Left colon (tissue), 2 donors: ENCODE measurements around the gene LIMS1. TPM values are rescaled to one million over a fixed set of nuclear protein-coding genes. Genes with fewer than 3 reads are reported as not detected.
"Not testable (repeated sequence)": the region's sequence is repeated elsewhere in the genome, so short reads cannot be mapped to it uniquely, and the experiment has no call there.

Source experiments
- ATAC-seq: fragments of 200-7000 bp; cut with Tn5 transposase; one replicate; pipeline ENCODE4 v1.9.1; 2020; ENCODE audit warnings: mild to moderate bottlenecking, moderate library complexity
- DNase-seq, 2 donors: peaks; one replicate each; pipeline ENCODE4 v3.0.0-alpha.2; 2020
- intact Hi-C, 2 donors: fragments of 100-400 bp; cut with DNase I in 1 of 2; cut with micrococcal nuclease in 1 of 2; formaldehyde crosslinking; loops; one replicate each; pipeline versions ENCODE4 v1.11.2 to v1.14.0; 2022; cut with DNase I, micrococcal nuclease
- total RNA-seq, 2 donors: library from RNA; stranded (reverse); fragmentation: NEBNext Ultra II Directional; extraction: Animal tissue kit (Norgen Biotek cat#: 25700); gene quantifications; one replicate each; pipeline ENCODE4 v1.2.1, GENCODE V29; 2021
- donor health status: DM: no; HTN: no; CAD: no.
- donor health status: DM: yes; HTN: yes; CAD: no.

LIMS1 gene
- total RNA-seq, 2 donors from 2014 or later, result 28.4 to 33.9 TPM

DNA sequence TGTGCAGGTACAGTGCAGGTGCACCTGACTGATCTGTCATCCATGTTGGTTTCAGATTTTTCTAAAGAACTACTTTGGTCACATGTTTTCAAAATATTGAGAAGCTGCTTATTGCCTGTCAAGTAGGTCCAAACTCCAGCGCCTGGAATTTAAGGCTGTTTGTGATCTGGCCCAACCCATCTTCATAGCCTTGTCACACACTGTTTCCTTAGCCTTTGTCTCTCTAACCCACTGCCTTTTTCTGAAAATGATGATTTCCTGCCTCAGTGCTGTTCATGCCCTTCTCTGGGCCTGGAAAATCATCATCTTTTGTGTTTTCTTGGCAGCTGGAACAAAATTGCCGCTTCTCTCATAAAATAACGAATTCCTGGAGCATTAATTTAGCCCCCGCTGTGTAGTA is 7.2 kb downstream of the LIMS1 start:
- intact Hi-C loops, result no loop called here
- ATAC-seq, result peak; percentile 96
- peak in 1 of 2 donors; percentile 26 for DNase-seq

DNA sequence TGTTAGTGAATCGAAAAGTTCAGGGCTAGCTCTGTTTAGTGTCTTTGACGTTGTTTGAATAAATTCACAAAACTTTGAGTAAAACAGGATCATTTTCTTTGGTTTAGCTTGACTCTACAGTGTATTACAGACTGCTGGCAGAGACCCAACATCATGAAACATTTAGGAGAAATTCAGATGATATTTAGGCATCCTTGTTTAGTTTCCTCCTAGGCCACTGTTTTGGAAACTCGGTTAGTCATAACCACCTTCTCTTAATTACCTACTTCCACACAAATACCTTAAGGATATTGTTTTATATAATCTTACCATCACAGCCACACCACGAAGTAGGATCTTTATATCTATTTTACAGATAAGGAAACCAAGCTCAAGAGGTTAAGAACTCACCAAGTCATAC is 7.8 kb downstream of the LIMS1 start:
- intact Hi-C loops, result no loop called here
- ATAC-seq, result no peak
- no peak for DNase-seq

DNA sequence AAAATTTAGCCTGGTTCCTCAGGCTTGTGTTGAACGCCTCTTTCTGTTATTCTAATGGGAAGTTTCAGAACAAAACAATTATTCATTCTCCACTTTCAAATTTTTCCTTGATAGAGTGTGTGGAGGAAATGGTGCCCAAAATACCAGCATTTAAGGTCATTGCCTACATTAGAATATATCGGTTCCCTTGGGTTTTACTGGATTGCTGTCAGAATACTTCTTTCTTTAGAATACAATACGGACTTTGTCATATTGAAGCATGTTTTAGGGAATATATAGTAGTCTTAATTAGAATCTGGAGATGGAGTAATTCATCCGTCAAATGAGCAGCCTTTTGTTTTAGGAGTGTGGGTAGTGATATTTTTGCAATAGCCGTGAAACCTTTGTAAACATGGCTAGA is 13.3 kb downstream of the LIMS1 start:
- DNase-seq (no peak), ATAC-seq (no peak)
- intact Hi-C loops, result no loop called here

DNA sequence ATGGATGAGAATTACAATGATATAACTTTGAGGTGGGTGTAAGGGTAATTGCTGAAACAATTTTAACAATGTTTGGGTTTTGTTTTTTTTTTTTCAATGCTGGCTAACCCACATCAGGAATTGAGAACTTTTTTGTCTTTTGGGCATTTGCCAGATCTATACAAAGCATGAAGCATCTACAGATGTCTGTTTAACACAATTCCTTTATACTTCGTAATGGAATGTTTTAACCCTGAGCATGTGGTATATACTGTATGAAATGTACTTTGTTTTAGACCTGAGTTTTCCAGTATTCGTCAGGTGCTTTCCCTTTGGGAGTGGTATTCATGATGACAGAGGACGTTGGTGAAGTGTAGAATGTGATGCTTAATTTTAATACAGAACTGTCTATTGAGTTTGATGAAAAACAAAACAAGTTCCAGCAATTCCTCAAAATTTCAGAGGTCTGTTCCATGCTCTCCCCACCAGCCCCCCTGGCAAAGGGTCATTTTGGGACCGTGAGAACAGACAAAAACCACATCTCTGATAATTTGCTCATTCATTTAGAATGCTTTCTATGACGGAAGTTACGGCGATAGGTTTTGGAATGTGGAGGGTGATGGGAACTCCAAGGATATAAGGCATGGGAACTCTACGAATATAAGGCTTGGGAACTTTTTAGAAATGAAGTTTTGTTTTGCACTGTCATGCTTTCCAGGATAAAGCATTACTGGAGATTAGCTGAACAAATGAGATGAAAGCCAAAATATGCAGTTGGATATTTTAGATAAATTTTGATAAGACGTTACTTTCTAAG is 14.1 kb downstream of the LIMS1 start:
- ATAC-seq, result no peak
- no peak for DNase-seq
- intact Hi-C loops, result no loop called here

DNA sequence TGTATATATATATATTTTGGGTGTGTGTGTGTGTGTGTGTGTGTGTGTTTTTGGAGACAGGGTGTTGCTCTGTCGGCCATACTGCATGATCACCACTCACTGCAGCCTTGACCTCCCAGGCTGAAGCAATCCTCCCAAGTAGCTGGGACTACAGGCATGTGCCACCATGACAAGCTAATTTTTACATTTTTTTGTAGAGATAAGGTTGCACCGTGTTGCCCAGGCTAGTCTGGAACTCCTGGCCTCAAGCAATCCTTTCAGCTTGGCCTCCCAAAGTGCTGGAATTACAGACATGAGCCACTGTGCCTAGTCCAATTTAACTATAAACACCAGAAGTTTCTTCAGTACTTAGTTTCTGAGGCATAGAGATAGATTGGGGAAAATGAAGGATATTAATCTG is 18.3 kb downstream of the LIMS1 start:
- DNase-seq, result no peak
- ATAC-seq, result no peak
- intact Hi-C loops, result no loop called here

DNA sequence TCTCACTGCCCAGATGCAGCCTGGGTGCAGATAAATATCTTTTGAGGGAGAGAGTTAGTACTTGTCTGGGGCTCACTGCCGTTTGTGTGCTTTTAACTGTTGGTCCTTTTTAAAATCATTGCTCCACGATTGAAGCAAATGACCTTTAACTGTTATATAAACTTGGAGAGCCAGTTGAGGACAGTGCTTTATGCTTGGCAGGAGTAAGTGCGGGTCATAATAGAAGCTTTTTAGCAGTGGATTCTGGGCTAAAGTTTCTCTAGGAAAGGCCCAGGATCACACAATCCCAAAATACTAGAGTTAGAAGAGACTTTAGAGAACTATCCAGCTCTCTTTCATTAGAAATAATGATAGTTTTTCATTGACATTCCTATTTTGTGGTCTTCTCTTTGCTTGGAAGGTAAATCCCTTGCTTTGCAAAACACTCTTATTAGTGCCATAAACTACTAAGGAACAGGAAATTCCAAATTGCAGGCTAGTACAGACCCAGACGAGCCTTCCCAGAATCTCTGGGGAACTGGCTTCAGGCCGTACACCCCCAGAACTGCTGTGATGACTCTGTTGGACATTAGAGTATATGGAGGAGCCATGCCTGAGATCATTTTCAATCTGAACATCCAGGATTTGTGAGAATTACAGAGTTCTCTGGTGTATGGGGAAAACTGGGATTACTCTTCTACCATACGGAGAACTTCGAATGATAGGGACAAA is 19.1 kb downstream of the LIMS1 start:
- DNase-seq (no peak), ATAC-seq (no peak)
- intact Hi-C loops, result no loop called here

DNA sequence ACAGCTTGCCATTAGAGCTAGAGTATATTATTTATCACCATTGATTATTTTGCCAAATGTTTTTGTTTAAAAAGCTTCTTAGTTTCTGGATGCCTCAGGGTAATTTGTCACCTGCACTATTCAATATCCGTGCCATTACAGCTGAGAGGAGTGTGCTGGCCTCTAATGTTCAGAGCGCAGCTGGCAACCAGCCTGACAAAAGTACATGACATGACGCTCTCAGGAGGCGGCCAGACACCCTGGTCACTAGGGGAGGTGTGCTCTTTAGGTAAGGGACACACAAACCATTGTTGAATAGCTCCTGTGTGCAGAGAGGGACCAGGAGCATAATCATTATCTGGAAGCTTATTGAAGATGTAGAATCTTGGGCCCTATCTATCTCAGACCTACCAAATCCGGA is 20.3 kb downstream of the LIMS1 start:
- no peak for DNase-seq
- intact Hi-C loops, result no loop called here
- ATAC-seq, result no peak

DNA sequence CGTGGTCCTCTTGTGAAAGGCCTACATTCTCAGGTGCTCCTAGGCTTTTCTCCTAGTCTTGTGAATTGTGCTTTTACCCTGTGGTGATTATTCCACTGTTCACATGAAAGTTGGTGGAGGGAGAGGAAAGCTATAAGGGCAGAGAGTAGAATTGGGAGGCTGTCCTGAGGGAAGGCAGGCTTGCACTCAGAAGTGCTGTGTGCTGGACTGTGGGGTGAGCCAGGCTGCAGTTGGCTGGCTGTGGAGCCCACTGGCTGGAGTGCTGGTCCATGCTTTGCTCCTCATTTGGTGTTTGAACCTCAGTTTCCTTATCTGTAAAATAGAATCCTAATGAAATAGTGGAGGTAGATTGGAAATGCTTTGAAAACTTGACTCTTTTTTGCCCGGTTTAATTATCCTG is 21.3 kb downstream of the LIMS1 start:
- DNase-seq (no peak), ATAC-seq (no peak)
- intact Hi-C loops, result no loop called here

DNA sequence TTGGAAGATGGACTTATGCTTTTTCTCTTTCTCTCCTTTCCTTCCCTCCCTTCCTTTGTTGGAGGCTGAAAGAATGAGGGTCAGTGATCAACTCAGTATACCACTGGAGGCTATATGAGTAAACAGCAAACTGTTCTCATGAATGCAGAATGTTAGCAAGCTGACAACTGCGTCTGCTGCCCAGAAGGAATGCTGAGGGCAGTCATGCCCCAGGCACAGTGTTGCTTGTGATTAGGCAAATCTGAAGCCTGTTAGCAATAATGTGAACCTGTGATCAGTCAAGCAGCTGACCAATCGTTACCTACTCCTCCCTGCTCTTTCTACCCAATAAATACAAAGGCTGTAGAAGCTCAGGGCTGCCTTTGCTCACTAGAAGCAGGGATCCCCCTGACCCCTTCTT is 22.3 kb downstream of the LIMS1 start:
- ATAC-seq, intact Hi-C loops, DNase-seq: not testable (repeated sequence)

DNA sequence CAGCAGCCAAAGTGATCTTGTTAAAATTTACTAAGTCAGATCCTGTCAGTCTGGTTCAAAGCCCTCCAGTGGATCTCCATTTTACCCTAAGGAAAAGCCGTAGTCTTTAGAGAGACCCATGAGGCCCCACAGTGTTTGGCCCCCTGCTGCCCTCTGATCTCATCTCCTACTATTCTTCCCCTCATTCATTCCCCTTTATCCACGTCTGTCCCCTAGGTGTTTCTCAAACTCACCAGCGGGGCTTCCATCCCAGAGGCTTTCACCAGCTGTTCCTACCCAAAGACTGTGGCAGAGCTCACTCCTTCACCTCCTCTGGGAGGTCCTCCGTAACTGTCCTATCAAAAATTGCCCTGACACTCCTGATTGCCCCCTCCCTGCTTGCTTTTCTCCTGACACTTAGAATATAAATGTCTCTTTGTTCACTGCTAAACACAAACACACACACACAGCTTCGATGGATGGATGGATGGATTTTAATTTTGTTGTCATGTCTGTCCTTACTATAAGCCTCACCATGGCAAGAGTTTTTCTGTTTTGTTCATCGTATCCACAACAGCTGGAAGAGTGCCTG is 26.1 kb downstream of the LIMS1 start:
- ATAC-seq (no peak), DNase-seq (no peak)
- intact Hi-C loops, result no loop called here

DNA sequence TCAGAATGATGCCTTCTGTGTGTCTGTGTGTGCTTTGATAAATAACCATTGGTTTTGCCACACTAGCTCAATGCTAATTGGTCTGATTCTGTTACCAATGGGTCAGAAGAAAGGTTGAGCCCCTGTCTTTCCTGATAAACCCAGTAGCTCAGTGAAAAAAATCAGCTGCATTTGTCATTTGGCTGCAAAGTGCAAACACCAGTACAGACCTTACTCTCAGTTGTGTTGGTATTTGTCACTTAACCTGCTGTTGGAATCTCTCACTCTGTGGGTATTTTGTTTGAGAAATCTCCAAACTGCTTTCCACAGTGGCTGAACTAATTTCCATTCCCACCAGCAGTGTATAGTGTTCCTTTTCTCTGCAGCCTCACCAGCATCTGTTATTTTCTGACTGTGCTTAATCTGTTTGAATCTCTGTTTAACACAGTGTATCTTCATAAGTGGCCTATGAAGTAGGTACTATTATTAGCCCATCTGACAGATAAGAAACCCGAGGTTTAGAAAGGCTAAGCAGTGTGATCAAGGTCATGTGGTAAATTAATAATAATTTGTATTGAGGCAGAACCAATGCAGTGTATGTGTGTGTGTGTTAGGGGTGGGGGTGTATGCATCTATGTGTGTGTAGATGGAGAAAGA is 26.7 kb downstream of the LIMS1 start:
- DNase-seq (no peak), ATAC-seq (no peak)
- intact Hi-C loops, result no loop called here

DNA sequence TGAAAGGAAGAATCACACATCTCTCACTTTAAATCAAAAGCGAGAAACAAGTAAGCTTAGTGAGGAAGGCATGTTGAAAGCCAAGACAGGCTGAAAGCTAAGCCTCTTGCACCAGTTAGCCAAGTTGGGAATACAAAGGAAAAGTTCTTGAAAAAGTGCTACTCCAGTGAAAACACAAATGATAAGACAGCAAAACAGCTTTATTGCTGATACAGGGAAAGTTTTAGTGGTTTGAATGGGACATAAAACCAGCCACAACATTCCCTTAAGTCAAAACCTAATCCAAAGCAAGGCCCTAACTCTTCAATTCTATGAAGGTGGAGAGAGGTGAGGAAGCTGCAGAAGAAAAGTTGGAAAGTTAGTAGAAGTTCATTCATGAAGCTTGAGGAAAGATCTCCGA is 28.0 kb downstream of the LIMS1 start:
- DNase-seq (no peak), ATAC-seq (no peak)
- intact Hi-C loops, result no loop called here

DNA sequence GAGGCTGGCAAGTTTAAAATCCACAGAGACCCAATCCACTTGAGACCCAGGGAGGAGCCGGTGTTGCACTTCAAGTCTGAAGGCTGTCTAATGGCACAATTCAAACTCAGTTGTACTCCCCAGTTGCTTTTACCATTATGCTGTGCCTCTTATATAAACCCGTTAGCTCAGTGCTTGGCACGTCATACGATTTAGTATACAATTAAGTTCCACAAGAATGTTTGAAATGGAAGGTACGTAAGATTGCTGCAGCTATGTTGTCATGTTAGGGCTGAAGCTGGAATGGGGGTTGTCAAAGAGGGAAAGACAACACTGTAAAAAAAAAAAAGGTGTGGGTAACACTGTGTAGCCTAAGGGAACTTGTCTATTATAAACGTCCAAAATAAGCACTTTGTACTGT is 30.2 kb downstream of the LIMS1 start:
- intact Hi-C loops, result no loop called here
- no peak for ATAC-seq
- no peak for DNase-seq

DNA sequence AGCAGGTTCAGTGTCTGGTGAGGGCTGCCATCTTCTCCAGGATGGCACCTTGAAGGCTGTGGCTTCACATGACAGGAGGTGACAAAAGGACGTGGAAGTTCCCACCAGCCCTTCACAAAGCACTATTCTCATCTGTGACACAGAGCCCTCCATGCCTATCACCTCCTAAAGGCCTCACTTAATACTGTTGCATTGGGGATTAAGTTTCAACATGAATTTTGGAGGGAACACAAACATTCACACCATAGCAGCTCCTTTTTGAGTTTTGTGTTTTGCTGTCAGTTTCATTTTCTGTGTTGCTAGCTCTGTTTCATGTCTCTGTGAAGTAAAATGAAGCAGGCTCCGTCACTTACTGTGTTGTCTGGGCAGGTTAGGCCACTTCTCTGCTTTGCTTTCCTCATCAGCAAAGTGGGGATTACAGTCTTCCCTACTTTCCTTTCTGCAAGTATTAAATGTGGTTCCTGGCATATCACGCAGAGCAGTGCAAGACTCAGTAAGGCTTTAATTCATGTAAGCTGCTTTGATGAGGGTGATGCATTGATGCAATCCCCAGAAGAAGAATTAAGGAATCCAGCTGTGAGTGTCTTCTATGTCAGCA is 31.6 kb downstream of the LIMS1 start:
- intact Hi-C loops, result no loop called here
- ATAC-seq (no peak), DNase-seq (no peak)

DNA sequence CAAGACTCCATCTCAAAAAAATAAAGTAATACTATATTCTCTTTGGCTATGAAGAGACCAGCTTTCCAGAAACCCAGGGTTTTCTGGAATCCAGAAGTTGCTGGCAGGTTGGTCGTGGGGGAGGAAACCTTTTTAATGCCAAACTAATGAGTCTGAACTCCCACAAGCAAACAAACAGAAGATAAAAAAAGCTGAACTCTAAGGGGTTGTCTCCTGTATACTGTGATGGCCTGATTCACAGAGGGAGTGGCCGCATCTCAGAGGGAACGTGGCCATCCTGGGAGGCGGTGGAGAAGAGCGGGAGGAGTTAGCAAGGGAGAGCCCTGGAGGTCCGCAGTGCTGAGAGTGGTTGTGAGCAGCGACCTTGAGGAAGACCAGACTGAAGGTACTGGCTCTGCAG is 36.1 kb downstream of the LIMS1 start:
- intact Hi-C loops, result no loop called here
- DNase-seq, result no peak
- no peak for ATAC-seq

DNA sequence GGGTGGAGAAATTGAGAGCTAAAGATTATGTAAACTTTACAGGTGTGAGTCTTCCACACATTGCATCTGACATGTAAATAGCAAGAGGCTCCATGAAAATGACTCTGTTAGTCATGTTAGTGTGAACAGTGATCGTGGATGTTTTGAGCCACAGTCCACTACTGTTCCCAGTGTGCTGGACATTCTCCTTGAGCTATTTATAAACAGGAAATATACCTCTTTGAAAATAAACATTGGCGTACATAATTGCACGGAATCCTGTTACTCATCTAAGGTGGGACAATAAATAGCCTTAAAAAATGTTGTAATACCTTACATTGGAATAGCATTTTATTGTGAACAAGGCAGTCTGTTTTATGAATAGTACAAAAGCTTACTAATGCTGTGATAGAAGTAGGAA is 37.0 kb downstream of the LIMS1 start:
- no peak for ATAC-seq
- DNase-seq, result no peak
- intact Hi-C loops, result no loop called here

DNA sequence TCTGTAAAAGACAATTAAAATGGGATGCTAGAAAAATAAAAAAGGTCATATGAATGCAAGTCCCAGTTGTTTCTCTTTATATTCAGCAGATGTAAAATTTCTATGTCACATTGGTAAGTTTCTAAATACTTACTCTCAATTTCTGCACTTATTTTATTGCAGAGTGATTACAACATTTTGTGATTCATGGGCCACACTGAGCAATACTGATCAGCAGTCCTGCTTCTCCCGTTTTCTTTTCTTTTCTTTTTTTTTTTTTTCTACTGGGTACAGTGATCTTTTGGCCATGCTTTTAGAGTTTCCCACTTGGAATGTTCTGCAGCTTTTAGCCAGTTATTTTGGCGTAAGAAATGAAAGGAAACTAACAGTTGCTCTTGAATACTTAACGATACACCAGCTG is 38.8 kb downstream of the LIMS1 start:
- intact Hi-C loops, result no loop called here
- DNase-seq (no peak), ATAC-seq (no peak)

DNA sequence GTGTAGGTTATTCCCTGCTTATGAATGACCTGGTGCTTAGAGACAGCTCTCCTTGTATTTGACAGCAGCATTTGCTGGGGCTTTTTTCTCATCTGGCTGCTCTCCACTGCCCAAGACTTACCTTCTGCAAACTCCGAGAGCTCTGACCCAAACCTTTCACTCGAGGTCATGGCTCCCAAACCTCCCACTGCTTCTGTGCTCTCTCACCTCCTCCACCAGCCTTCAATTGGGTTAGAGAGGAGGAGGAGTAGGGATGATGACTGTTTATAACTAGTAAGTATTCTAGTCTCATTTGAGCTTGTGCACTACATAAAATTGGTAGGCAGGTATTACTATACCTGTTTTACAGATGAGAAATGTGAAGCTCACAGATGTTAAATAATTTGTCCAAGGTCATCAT is 40.1 kb downstream of the LIMS1 start:
- ATAC-seq (no peak), DNase-seq (no peak)
- intact Hi-C loops, result no loop called here

DNA sequence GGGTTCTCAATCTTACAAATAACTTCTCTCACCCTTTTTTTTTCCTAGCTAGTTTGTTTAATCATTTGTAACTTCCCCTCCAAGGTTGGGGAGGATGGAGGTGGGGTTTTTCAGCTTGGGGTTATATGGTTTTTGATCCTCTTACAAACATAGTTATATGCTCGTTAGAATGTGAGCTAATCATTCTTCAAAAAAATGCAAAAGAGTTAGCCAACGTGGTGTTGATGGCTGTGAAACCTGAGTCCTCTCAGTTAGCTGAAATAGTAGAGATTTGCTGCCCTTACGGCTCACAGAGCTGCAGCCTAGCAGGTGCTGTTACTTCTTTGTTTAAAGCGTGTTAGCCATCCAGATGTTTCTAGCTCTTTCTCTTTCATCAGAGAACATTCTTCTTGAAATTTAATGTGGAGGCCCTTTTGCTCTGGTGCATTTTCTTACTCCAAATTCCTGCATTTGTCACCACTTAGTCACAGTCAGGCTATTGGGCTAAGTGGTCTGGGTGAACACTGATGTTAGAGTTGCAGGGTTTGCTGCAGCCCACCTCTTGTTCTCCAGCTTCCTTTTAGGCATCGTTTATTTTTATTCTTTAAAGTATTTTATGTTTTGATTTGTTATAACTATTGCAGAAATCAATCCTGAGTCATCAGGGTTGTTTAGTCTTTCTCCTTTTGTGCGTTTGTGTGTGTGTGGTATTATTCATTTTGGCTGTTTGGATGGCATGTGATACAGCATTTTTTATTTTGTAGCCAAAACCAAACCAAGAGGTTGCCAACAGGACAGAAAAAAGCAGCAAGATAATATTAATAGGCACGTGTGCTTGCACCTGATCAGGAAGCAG is 41.1 kb downstream of the LIMS1 start:
- DNase-seq (no peak), ATAC-seq (no peak)
- intact Hi-C loops, result no loop called here
